Astrocyte of the spinal cord (primary cell): ENCODE data around the gene CD200.
"Not testable (repeated sequence)": the region's sequence is repeated elsewhere in the genome, so short reads cannot be mapped to it uniquely, and the experiment has no call there.

Experiments used
- DNase-seq: peaks from one replicate; pipeline ENCODE4 v3.0.0; 2011; ENCODE audit warnings: low read depth, low spot score
- H3K4me3 ChIP-seq: 2 replicates; pipeline ENCODE4 v1.5.1; 2011; ENCODE audit warnings: low read depth, mild to moderate bottlenecking, low read length, moderate library complexity
- in situ Hi-C: cut with HindIII; loops from 2 replicates; pipeline ENCODE4 v1.10.0; 2017; ENCODE audit warnings: low sequenced_read_pairs
- TF ChIP-seq, protein P1 (sequence below): IDR thresholded peaks from 2 replicates; pipeline ENCODE4 v1.5.1; 2012; ENCODE audit warnings: low read depth, mild to moderate bottlenecking, low read length, inconsistent platforms

The CD200 gene

GRCh38 chr3:112376241-112376911 is 43.4 kb downstream of the CD200 start:
- no peak overlapping the region for H3K4me3 ChIP-seq
- in situ Hi-C loops = no loop called here
- TF ChIP-seq, protein P1, sequence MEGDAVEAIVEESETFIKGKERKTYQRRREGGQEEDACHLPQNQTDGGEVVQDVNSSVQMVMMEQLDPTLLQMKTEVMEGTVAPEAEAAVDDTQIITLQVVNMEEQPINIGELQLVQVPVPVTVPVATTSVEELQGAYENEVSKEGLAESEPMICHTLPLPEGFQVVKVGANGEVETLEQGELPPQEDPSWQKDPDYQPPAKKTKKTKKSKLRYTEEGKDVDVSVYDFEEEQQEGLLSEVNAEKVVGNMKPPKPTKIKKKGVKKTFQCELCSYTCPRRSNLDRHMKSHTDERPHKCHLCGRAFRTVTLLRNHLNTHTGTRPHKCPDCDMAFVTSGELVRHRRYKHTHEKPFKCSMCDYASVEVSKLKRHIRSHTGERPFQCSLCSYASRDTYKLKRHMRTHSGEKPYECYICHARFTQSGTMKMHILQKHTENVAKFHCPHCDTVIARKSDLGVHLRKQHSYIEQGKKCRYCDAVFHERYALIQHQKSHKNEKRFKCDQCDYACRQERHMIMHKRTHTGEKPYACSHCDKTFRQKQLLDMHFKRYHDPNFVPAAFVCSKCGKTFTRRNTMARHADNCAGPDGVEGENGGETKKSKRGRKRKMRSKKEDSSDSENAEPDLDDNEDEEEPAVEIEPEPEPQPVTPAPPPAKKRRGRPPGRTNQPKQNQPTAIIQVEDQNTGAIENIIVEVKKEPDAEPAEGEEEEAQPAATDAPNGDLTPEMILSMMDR = no peak
- DNase-seq = no peak

DNA sequence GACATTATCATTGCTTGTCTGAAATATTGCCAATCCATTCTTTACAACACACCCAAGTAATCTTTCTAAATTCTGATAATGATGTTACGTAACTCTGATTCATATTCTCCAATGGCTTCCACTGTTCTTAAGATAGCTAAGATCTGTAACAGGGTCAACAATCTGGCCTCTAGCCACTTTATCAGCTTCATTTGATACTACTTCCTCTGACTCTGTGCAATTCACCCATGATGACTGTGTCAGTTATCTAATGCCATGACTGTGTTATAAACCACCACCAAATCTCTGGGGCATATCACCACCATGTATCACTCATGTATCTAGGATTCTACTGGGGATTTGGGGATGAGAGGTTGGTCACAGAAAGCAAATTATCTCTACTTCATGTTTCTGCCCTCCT is 44.0 kb downstream of the CD200 start:
- H3K4me3 ChIP-seq = no peak overlapping the region
- in situ Hi-C loops = no loop called here
- TF ChIP-seq, protein P1 = no peak
- DNase-seq = no peak

DNA sequence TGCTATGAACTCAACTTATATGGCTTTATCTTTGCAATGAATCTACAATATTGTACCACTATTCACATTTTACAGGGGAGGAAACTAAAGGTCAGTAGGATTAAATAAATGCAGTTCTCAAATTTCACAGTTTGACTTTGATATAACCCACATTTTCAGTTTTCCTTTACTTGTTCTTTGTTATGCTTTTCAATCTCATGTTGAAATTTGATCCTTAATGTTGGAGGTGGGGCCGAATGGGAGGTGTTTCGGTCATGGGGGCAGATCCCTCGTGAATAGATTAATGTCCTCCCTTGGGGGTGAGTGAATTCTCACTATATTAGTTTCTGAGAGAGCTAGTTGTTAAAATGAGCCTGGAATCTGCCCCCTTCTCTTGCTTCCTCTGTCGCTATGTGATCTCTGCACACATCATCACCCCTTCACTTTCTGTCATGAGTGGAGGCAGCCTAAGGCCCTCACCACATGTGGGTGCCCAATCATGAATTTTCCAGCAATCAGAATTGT is 44.7 kb downstream of the CD200 start:
- in situ Hi-C loops = no loop called here
- TF ChIP-seq, protein P1 = no peak
- no peak overlapping the region for H3K4me3 ChIP-seq
- peak; percentile 37 for DNase-seq

- H3K4me3 ChIP-seq, in situ Hi-C loops: not testable (repeated sequence)
Observed at GRCh38 chr3:112378347-112378746, 45.4 kb downstream of the CD200 start.

DNA sequence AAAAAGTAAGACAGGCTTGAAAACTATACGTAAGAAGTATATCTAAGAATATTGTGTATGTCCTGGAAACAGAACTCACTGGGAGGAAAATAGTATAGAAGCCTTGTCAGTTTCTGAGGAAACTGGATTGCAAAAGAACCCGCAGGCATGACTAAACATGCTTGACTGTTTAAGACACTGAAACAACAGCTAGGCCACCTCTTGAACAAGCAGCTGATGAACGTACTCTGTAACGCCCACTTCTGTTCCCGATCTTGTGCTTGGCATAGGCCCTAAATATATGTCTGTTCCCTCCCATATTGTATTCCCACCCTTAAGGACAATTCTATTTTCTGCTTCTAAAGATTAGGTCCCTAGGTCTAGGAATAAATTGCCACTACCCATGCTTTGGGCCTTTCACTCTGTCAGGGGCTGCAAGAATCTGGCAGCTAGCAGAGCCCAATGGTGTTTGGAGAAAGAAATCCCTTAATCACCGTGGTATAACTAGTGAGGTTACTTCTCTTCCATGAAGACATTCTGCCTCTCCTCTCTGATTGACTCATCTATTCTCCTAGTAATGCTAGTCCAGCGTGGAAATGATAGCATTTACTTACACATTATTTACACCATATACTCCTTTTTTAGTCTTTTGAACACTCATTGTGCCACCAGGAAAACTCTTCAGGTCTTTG is 46.2 kb downstream of the CD200 start:
- peak; percentile 73 for DNase-seq
- no peak overlapping the region for H3K4me3 ChIP-seq
- in situ Hi-C loops = no loop called here
- TF ChIP-seq, protein P1 = no peak

More at GRCh38 chr3:112378347-112378746, 45.4 kb downstream of the CD200 start:
- not testable (repeated sequence) for DNase-seq

GRCh38 chr3:112381673-112382542 is 49.0 kb downstream of the CD200 start:
- TF ChIP-seq, protein P1 = no peak
- no peak for DNase-seq

More at GRCh38 chr3:112381673-112382542, 49.0 kb downstream of the CD200 start:
- in situ Hi-C loops = no loop called here
- no peak overlapping the region for H3K4me3 ChIP-seq
